Nephron progenitor cell (in vitro differentiated cells): Measurements from ENCODE around the gene HAPLN2.
"Not testable (repeated sequence)": the region's sequence is repeated elsewhere in the genome, so short reads cannot be mapped to it uniquely, and the experiment has no call there.

Experiments used
- DNase-seq: peaks from one replicate; pipeline ENCODE4 v3.0.0; 2021
- H3K27ac Mint-ChIP-seq: 2 replicates; pipeline ENCODE4 v1.8.0; 2021; ENCODE audit warnings: mild to moderate bottlenecking, moderate library complexity, mixed read lengths
- H3K27me3 Mint-ChIP-seq: 2 replicates; pipeline ENCODE4 v1.8.0; 2021; ENCODE audit warnings: mild to moderate bottlenecking, low read depth, mixed read lengths; ENCODE audit not compliant: poor library complexity
- H3K36me3 Mint-ChIP-seq: 2 replicates; pipeline ENCODE4 v1.8.0; 2021; ENCODE audit warnings: low read depth, mixed read lengths
- H3K4me1 Mint-ChIP-seq: 2 replicates; pipeline ENCODE4 v1.8.0; 2021; ENCODE audit warnings: mixed read lengths
- H3K4me3 Mint-ChIP-seq: 2 replicates; pipeline ENCODE4 v1.8.0; 2021; ENCODE audit warnings: mild to moderate bottlenecking, moderate library complexity, mixed read lengths
- H3K9me3 Mint-ChIP-seq: 2 replicates; pipeline ENCODE4 v1.8.0; 2021; ENCODE audit warnings: mild to moderate bottlenecking, moderate library complexity, mixed read lengths
- TF ChIP-seq, protein P1 (sequence below): fragments of 200-600 bp; sonication (generic); IDR thresholded peaks from 2 replicates; pipeline ENCODE4 v1.5.0; 2021; ENCODE audit warnings: antibody characterized with exemption

Gene HAPLN2

GRCh38 chr1:156608036-156608674, 11.1 kb upstream of the HAPLN2 start:
- peaks cover 11% of the 10 kb centered on the region for H3K27me3 Mint-ChIP-seq
- TF ChIP-seq, protein P1, sequence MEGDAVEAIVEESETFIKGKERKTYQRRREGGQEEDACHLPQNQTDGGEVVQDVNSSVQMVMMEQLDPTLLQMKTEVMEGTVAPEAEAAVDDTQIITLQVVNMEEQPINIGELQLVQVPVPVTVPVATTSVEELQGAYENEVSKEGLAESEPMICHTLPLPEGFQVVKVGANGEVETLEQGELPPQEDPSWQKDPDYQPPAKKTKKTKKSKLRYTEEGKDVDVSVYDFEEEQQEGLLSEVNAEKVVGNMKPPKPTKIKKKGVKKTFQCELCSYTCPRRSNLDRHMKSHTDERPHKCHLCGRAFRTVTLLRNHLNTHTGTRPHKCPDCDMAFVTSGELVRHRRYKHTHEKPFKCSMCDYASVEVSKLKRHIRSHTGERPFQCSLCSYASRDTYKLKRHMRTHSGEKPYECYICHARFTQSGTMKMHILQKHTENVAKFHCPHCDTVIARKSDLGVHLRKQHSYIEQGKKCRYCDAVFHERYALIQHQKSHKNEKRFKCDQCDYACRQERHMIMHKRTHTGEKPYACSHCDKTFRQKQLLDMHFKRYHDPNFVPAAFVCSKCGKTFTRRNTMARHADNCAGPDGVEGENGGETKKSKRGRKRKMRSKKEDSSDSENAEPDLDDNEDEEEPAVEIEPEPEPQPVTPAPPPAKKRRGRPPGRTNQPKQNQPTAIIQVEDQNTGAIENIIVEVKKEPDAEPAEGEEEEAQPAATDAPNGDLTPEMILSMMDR: peak; percentile 72
- no peaks in the 10 kb centered on the region for H3K9me3 Mint-ChIP-seq
- no peak overlapping the region for H3K4me3 Mint-ChIP-seq
- H3K4me1 Mint-ChIP-seq: peaks cover 13% of the 10 kb centered on the region
- no peaks in the 10 kb centered on the region for H3K36me3 Mint-ChIP-seq
- peak; percentile 46 for DNase-seq
- no peak overlapping the region for H3K27ac Mint-ChIP-seq

- TF ChIP-seq, protein P1: peak; percentile 66
- Mint-ChIP-seq H3K9me3 (no peaks in the 10 kb centered on the region), H3K4me3 (no peak overlapping the region), H3K27me3 (peaks cover 11% of the 10 kb centered on the region), H3K4me1 (peaks cover 13% of the 10 kb centered on the region), H3K36me3 (no peaks in the 10 kb centered on the region), H3K27ac (no peak overlapping the region)
- DNase-seq: peak; percentile 48
Observed at GRCh38 chr1:156608981-156609380, 10.2 kb upstream of the HAPLN2 start.

DNA sequence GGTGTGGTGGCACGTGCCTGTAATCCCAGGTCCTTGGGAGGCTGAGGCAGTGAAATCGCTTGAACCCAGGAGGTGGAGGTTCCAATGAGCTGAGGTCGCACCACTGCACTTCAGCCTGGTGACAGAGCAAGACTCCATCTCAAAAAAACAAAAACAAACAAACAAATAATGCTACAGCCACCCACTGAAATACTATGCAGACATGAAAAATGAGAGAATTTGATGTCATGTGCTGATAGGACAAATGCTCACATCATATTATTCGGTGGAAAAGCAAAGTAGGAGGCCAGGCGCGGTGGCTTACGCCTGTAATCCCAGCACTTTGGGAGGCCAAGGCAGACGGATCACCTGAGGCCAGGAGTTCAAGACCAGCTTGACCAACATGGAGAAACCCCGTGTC, 9.1 kb upstream of the HAPLN2 start:
- not testable (repeated sequence) for DNase-seq, H3K4me3 Mint-ChIP-seq, H3K9me3 Mint-ChIP-seq, H3K27ac Mint-ChIP-seq, H3K36me3 Mint-ChIP-seq
- Mint-ChIP-seq H3K4me1 (peaks cover 17% of the 10 kb centered on the region), H3K27me3 (peaks cover 13% of the 10 kb centered on the region)

DNA sequence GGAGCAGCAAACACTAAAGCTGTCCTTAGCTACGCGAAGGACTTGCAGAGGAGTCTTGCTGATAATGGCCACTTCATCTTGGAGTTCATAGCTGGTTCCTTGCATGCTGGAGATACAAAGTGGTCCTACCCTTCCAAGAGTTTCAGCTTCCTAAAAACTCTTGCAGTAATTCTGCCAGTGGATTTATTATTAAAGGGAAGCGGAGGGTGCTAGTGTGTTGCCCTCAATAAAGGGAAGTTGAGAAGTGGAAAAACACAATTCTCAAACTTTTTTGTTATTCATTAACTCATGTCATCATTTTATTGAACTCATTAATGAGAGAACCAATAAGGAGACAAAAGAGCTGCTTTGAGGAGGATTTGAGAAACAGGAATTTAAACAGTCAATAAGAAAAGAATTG, 6.5 kb upstream of the HAPLN2 start:
- H3K36me3 Mint-ChIP-seq: no peaks in the 10 kb centered on the region
- no peak overlapping the region for H3K27ac Mint-ChIP-seq
- no peak overlapping the region for H3K4me3 Mint-ChIP-seq
- TF ChIP-seq, protein P1: no peak
- DNase-seq: no peak
- peaks cover 32% of the 10 kb centered on the region for H3K4me1 Mint-ChIP-seq
- H3K9me3 Mint-ChIP-seq: no peaks in the 10 kb centered on the region
- peaks cover 16% of the 10 kb centered on the region for H3K27me3 Mint-ChIP-seq

DNA sequence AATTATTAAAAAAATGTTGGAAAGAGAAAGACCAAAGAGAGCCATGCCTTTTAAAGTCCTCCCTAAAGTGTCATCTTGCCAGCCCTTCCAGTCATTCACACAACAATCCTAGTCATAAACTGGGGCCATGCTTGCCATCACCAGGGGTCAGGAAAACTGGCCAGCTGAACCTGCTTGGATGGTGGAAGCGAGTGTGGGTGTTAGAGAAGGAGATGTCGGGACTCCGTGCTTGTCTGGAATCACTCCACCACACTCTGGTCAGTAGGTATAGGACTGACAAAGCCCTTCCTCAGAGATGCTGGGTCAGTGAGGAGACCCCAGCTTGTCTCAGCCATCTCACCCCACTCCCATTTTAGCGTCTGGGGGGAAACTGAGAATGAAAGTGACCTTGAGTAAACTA, 3.3 kb upstream of the HAPLN2 start:
- TF ChIP-seq, protein P1: no peak
- H3K27ac Mint-ChIP-seq: no peak overlapping the region
- H3K36me3 Mint-ChIP-seq: no peaks in the 10 kb centered on the region
- peaks cover 43% of the 10 kb centered on the region for H3K27me3 Mint-ChIP-seq
- no peak overlapping the region for H3K4me3 Mint-ChIP-seq
- H3K9me3 Mint-ChIP-seq: no peaks in the 10 kb centered on the region
- H3K4me1 Mint-ChIP-seq: peaks cover 31% of the 10 kb centered on the region
- no peak for DNase-seq

DNA sequence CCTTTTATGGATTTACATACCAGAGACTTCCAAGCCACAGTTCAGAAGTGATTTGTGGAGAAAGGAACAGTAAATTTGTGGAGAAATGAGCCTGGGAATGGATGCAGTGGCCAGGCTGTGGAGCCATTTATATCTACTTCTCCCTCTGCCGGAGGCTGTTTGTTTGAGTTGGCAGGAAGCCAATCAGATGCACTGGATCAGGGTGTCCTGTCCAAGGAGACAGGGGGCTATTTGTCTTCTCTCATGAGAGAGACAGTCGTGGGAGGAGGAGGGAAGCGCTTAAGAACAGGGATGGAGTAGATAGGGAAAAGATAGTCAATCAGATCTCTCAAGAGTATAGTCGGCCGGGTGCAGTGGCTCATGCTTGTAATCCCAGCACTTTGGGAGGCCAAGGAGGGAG, 2.8 kb upstream of the HAPLN2 start:
- Mint-ChIP-seq H3K27me3 (peaks cover 48% of the 10 kb centered on the region), H3K36me3 (no peaks in the 10 kb centered on the region), H3K27ac (peak overlapping the region; percentile 55), H3K4me1 (peaks cover 31% of the 10 kb centered on the region), H3K9me3 (no peaks in the 10 kb centered on the region), H3K4me3 (peak overlapping the region; percentile 3)
- DNase-seq: peak; percentile 37
- TF ChIP-seq, protein P1: no peak
